ENCODE results near the gene TLR5.

TLR5 gene

DNA sequence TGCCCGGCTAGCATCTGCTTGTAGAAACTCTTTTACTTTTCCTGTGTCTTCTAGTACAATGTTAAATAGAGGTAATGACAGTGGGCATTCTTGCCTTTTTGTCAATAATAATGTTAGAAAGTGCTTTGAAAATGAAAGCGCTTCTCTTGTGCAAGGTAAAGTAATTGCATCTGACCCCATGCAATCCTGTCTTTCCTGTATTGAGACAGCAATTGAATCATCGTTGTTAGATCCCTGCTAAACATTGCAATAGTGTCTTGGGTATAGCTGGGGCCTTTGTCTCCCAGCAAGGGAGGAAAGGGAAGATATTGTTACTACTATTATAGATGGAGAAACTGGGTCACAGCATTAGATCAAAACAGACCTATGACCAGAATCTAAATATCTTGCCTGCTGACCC, 80.9 kb downstream of the TLR5 start:
- Histone ChIP-seq H3K79me1 (ENCODE audit: low read length) (no peaks in the 10 kb centered on the region), H3K27ac (ENCODE audit: low read depth, low read length) (no peak overlapping the region), H3K4me1 (ENCODE audit: control insufficient read depth in 1 of 2, insufficient read depth in 2 of 2, low read length in 2 of 2) (no peaks in the 10 kb centered on the region), H2AFZ (ENCODE audit: insufficient read depth, low read length, poor library complexity) (no peak overlapping the region), H2BK12ac (ENCODE audit: low read length) (no peak overlapping the region), H3K4ac (ENCODE audit: low read depth, low read length) (no peak overlapping the region), H2AK5ac (ENCODE audit: low read length) (no peak overlapping the region), H3K18ac (ENCODE audit: low read length) (no peak overlapping the region), H4K8ac (ENCODE audit: low read depth, low read length) (no peak overlapping the region), H3K23ac (ENCODE audit: low read length) (no peak overlapping the region), H3K36me3 (ENCODE audit: control insufficient read depth in 1 of 2, insufficient read depth in 2 of 2, low read length in 2 of 2) (peaks cover 2 to 3% of the 10 kb centered on the region in 2 experiments), H3K79me2 (ENCODE audit: control insufficient read depth, insufficient read depth, low read length, poor library complexity) (no peaks in the 10 kb centered on the region), H3K9ac (ENCODE audit: low read length) (no peak overlapping the region), H3K27me3 (ENCODE audit: insufficient read depth, low read length) (no peaks in the 10 kb centered on the region), H3K4me3 (ENCODE audit: low read depth, low read length) (no peak overlapping the region), H3K4me2 (ENCODE audit: low read length) (no peak overlapping the region), H2BK120ac (ENCODE audit: insufficient read depth, low read length, poor library complexity) (no peak overlapping the region), H3K14ac (ENCODE audit: low read length) (no peak overlapping the region), H4K91ac (ENCODE audit: low read depth, low read length) (no peak overlapping the region), H4K12ac (ENCODE audit: low read depth, low read length) (no peak overlapping the region), H3K9me3 (ENCODE audit: insufficient read depth, low read depth, low read length) (no peaks in the 10 kb centered on the region), H2BK5ac (ENCODE audit: low read depth, low read length, poor library complexity) (no peak overlapping the region)
- WGBS (ENCODE audit: extremely low coverage, insufficient coverage, insufficient read length) = no CpG with 5 or more reads among the region's 3 CpGs
- DNase-seq = peak; percentile 13 to 65

DNA sequence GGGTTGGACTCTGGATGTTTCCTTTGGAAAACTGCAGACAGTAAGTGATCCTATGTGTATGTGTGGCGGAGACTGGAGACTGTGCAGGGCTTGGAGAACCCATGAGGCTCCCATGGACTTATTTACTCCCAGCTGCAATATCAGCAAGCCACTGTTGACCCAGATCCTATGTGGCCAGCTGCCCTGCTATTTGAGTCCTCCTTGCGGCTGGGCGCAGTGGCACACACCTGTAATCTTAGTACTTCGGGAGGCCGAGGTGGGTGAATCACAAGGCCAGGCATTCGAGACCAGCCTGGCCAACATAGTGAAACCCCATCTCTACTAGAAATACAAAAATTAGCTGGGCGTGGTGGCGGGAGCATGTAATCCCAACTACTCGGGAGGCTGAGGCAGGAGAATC, 83.5 kb downstream of the TLR5 start:
- Histone ChIP-seq H3K36me3 (ENCODE audit: control insufficient read depth in 1 of 2, insufficient read depth in 2 of 2, low read length in 2 of 2) (peaks cover 0 to 2% of the 10 kb centered on the region in 2 experiments), H4K91ac (ENCODE audit: low read depth, low read length) (no peak overlapping the region), H3K4me2 (ENCODE audit: low read length) (no peak overlapping the region), H4K12ac (ENCODE audit: low read depth, low read length) (no peak overlapping the region), H4K8ac (ENCODE audit: low read depth, low read length) (no peak overlapping the region), H3K18ac (ENCODE audit: low read length) (no peak overlapping the region), H3K4ac (ENCODE audit: low read depth, low read length) (no peak overlapping the region), H3K9ac (ENCODE audit: low read length) (no peak overlapping the region), H3K4me1 (ENCODE audit: control insufficient read depth in 1 of 2, insufficient read depth in 2 of 2, low read length in 2 of 2) (no peaks in the 10 kb centered on the region), H3K23ac (ENCODE audit: low read length) (no peak overlapping the region), H3K4me3 (ENCODE audit: low read depth, low read length) (no peak overlapping the region), H3K9me3 (ENCODE audit: insufficient read depth, low read depth, low read length) (no peaks in the 10 kb centered on the region), H2AK5ac (ENCODE audit: low read length) (no peak overlapping the region), H3K27me3 (ENCODE audit: insufficient read depth, low read length) (no peaks in the 10 kb centered on the region), H2BK12ac (ENCODE audit: low read length) (no peak overlapping the region), H3K79me2 (ENCODE audit: control insufficient read depth, insufficient read depth, low read length, poor library complexity) (no peaks in the 10 kb centered on the region), H3K14ac (ENCODE audit: low read length) (no peak overlapping the region), H3K27ac (ENCODE audit: low read depth, low read length) (no peak overlapping the region), H2AFZ (ENCODE audit: insufficient read depth, low read length, poor library complexity) (no peak overlapping the region), H2BK120ac (ENCODE audit: insufficient read depth, low read length, poor library complexity) (no peak overlapping the region), H2BK5ac (ENCODE audit: low read depth, low read length, poor library complexity) (no peak overlapping the region), H3K79me1 (ENCODE audit: low read length) (no peaks in the 10 kb centered on the region)
- whole genome bisulfite sequencing (ENCODE audit: extremely low coverage, insufficient coverage, insufficient read length) = no CpG with 5 or more reads among the region's 9 CpGs
- DNase-seq = no peak

Data from trophoblast cell (in vitro differentiated cells and primary cell).